Rectal smooth muscle tissue (tissue), 1 donor: Measurements from ENCODE around the gene PPCDC.

Source experiments
- H3K27ac ChIP-seq: one replicate; pipeline ENCODE4 v1.7.0; 2013; ENCODE audit warnings: low read depth, low read length, inconsistent platforms
- H3K27me3 ChIP-seq: one replicate; pipeline ENCODE4 v1.7.0; 2013; ENCODE audit warnings: low read length; ENCODE audit not compliant: control insufficient read depth, insufficient read depth
- H3K36me3 ChIP-seq: one replicate; pipeline ENCODE4 v1.7.0; 2013; ENCODE audit warnings: low read length; ENCODE audit not compliant: control insufficient read depth, insufficient read depth
- H3K4me1 ChIP-seq: one replicate; pipeline ENCODE4 v1.7.0; 2013; ENCODE audit warnings: low read length; ENCODE audit not compliant: control insufficient read depth, insufficient read depth
- H3K4me3 ChIP-seq: one replicate; pipeline ENCODE4 v1.7.0; 2013; ENCODE audit warnings: low read length
- H3K9ac ChIP-seq: one replicate; pipeline ENCODE4 v1.7.0; 2013; ENCODE audit warnings: low read length

PPCDC gene

DNA sequence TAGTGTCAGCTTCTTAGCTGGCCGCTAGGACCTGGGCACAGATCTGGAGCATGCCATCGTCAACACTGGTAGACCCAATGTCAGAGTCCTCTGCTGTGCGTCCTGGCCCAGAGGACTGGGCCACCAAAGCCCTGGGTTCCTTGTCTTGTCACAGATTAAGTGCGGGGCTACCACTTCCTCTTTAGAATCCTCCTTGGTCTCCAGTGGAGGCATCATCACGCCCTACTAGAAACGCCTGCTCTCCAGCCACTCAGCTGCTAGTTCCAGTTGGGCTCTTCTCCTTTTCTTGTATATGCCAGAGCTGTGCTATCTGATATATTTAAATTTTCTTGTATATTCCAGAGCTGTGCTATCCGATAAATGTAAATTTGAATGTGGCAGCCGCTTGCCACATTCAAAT lies 11.2 kb downstream of the PPCDC start:
- H3K27me3 ChIP-seq = no peaks in the 10 kb centered on the region
- H3K36me3 ChIP-seq = no peaks in the 10 kb centered on the region
- no peak overlapping the region for H3K9ac ChIP-seq
- peaks cover 2% of the 10 kb centered on the region for H3K4me1 ChIP-seq
- H3K27ac ChIP-seq = no peak overlapping the region
- H3K4me3 ChIP-seq = no peak overlapping the region

DNA sequence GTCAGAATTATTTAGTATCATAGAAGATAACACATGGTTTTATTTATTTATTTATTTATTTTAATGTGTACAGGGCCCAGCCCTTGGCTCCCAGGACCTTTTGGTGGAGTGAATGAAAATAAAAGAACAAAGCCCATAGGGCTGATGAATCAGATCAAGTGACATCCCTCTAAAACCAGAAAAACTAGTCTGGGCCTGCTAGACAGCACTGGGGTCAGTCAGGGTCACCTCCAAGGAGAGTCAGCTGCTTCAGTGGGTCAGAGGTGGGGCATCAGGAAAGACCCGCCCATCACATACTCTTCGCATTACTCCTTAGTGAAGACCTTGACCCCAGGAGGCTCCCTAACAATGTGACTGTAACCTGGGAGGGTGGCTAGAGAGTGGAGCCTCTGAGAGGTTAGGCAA lies 12.8 kb downstream of the PPCDC start:
- Histone ChIP-seq H3K4me3 (no peak overlapping the region), H3K27ac (no peak overlapping the region), H3K27me3 (no peaks in the 10 kb centered on the region)

DNA sequence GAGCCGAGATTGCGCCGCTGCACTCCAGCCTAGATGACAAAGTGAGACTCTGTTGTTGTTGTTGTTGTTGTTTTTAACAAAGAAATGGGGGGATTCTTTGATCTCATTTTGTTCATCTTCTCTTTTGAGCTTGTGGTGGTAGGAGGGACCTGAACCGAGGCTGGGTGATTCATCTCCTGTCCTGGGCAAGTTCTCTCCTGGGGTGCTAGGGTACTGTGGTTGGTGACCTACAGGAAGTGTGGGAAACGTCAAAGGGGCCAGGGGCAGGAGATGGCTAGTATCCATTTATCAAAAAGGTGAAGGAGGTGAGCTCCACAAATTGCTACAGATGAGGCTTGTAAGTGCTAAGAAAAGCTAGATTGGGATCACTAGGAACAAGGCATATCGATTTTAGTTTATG lies 14.3 kb downstream of the PPCDC start:
- H3K4me1 ChIP-seq = no peaks in the 10 kb centered on the region
- no peaks in the 10 kb centered on the region for H3K27me3 ChIP-seq
- H3K4me3 ChIP-seq = no peak overlapping the region
- H3K9ac ChIP-seq = no peak overlapping the region
- no peaks in the 10 kb centered on the region for H3K36me3 ChIP-seq
- no peak overlapping the region for H3K27ac ChIP-seq

More for the DNA sequence above, 12.8 kb downstream of the PPCDC start:
- Histone ChIP-seq H3K9ac (no peak overlapping the region), H3K4me1 (no peaks in the 10 kb centered on the region), H3K36me3 (no peaks in the 10 kb centered on the region)

DNA sequence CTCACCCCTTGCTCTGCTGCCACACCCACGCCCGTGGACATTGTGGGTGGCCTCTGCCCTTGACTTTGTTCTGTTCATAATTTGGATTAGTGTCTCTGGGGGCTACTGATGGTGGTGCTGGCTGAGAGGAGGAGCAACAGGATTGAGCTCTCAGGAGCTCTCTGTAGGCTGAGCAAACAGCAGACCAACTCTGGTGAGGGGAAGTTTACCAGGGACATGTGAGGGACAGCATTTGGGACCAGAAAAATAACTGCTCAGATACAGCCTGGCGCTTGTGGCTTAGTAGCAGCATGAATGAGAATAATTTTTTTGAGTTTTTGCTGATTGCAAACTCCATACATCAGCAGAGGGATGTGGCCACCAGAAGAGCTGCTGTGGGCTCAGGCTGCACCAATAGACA lies 14.8 kb downstream of the PPCDC start:
- Histone ChIP-seq H3K27me3 (no peaks in the 10 kb centered on the region), H3K27ac (no peak overlapping the region), H3K36me3 (no peaks in the 10 kb centered on the region), H3K9ac (no peak overlapping the region), H3K4me3 (no peak overlapping the region), H3K4me1 (peaks cover 4% of the 10 kb centered on the region)

DNA sequence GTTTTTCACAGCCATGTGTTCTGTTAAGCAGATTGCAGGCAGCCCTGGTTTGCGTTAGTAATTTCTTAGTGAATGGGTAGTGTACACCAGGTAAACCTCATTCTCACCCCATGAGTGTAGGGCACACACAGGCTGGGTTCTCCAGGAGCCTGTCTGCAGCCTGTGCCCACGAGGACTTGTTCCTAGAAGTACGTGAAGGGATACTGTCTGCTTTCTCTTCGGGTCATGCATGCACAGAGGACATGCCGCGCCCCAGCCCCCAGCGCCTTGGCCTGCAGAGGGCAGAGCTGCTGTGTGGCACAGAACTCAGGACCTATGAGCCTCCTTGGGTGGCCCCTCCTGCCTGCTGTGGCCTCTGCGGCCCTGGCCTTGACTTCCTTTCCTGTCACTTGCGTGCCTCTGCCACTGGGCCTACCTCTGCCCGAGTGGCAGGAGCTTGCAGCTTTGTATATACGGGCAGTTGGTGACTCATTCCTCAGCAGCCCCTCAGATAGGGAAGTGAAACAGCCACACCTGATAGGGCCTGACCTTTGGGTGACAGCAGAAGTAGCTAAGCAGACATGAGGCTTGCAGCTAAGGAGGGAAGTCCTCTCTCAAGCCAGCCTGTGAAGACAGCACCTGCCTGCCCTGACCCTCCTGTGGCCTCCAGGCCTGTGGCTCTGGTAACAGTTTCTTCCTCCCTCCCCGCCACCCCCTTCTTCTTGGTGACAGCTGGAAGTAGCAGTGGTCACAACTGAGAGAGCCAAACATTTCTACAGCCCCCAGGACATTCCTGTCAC lies 19.5 kb downstream of the PPCDC start:
- no peak overlapping the region for H3K4me3 ChIP-seq
- H3K27me3 ChIP-seq = no peaks in the 10 kb centered on the region
- peak overlapping the region; percentile 6 for H3K27ac ChIP-seq
- no peaks in the 10 kb centered on the region for H3K36me3 ChIP-seq
- peaks cover 20% of the 10 kb centered on the region for H3K4me1 ChIP-seq
- no peak overlapping the region for H3K9ac ChIP-seq

DNA sequence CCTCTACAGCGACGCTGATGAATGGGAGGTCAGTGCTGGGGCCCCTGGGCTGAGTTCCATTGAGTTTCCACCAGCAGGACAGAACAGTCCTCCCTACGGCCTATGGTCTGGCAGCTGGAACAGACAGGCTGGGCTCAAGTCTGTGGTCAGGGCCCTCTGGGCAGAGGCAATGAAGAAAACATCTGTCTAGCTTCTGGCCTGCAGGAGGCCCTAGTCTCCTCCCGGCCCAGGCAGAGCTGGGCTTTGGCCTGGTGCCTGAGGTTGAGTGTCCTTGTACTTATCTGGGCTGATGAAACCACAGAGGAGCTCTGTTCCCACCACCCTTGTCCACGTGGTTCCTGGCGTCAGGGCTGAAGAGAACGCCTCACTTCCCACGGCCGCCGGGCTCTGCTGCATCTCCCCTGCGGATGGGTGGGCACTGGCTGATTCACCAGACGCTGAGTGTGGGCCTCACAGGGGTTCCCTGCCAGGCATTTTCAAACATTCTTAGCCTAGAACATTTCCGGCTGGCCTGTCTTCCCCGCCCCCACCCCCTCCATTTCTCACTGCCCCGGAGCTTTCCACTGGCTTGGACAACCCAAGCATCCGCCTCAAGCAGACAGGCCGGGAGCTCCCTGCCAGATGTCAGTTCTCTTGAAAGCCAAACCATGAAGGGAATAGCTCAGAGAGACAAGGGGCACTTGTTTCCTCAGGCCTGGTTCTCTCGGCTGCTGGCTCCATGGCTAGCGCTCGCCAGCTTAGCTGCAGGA lies 20.3 kb downstream of the PPCDC start:
- no peaks in the 10 kb centered on the region for H3K36me3 ChIP-seq
- peak overlapping the region; percentile 5 for H3K4me3 ChIP-seq
- no peaks in the 10 kb centered on the region for H3K27me3 ChIP-seq
- no peak overlapping the region for H3K9ac ChIP-seq
- H3K4me1 ChIP-seq = peaks cover 23% of the 10 kb centered on the region
- H3K27ac ChIP-seq = peak overlapping the region; percentile 19

DNA sequence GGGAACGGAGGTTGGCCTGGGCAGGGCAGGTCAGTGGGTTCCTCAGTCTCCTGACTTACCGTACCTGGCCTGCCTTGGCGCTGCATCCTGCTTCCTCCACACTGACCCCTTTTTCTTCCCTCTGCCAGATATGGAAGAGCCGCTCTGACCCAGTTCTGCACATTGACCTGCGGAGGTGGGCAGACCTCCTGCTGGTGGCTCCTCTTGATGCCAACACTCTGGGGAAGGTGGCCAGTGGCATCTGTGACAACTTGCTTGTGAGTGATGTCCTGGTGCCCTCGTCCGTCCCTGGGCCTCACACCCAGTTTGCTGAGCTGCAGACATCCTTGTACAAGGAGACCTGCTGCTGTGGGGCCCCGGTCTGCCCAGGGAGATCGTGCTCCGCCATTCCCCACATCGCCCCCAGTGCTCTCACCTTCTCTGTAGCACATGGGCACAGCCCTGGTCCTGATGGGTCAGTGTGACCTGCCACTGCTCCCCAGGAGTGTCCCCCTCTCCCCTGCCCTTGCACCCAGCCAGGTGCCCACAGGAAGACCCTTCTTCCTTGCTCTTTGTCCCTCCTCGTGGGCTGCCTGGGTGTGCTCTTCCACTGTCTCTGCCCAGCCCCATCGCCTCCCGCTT lies 21.0 kb downstream of the PPCDC start:
- H3K9ac ChIP-seq = no peak overlapping the region
- H3K27me3 ChIP-seq = no peaks in the 10 kb centered on the region
- H3K4me1 ChIP-seq = peaks cover 27% of the 10 kb centered on the region
- peak overlapping the region; percentile 5 for H3K4me3 ChIP-seq
- no peaks in the 10 kb centered on the region for H3K36me3 ChIP-seq
- peak overlapping the region; percentile 19 for H3K27ac ChIP-seq

DNA sequence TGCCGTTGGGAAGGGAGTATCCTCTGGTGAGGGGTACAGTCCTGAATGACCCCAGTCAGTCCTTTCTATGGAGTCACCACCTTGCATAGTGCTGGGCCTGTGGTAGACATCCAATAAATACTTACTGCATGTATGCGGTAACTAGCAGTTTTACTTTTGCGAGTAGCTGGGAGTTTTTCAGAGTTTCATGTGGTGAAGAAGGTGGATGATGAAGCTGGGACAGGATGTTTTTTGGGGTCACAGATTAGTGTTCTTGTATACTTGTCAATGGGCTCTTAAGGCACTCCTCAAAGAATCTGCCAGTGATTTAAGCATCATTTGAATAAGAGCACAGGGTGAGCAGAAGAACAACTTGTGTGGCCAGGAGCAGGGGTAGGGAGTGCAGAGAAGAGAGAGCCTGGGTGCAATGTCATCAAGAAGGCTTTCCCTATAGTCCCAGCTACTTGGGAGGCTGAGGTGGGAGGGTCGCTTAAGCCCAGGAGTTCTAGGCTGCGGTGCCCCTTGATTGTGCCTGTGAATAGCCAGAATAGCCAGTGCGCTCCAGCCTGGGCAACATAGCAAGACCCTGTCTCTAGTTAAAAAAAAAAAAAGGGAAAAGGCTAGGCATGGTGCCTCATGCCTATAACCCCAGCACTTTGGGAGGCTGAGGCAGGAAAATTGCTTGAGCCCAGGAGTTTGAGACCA lies 22.1 kb downstream of the PPCDC start:
- H3K4me1 ChIP-seq = peaks cover 29% of the 10 kb centered on the region
- H3K9ac ChIP-seq = no peak overlapping the region
- no peak overlapping the region for H3K27ac ChIP-seq

DNA sequence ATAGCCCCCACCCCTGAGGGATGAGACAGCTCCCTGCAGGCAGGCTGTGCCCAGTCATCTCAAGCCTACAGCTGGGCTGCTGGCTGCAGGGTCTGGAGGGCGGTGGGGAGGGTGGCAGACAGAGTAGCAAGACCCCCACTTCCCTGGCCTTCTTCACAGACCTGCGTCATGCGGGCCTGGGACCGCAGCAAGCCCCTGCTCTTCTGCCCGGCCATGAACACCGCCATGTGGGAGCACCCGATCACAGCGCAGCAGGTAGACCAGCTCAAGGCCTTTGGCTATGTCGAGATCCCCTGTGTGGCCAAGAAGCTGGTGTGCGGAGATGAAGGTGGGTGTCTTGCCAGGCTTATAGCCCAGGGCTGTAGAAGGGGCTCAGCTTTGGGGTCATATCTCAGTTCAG lies 25.0 kb downstream of the PPCDC start:
- Histone ChIP-seq H3K4me1 (peaks cover 24% of the 10 kb centered on the region), H3K36me3 (no peaks in the 10 kb centered on the region), H3K4me3 (no peak overlapping the region), H3K27me3 (no peaks in the 10 kb centered on the region), H3K9ac (no peak overlapping the region), H3K27ac (no peak overlapping the region)

More for the DNA sequence above, 22.1 kb downstream of the PPCDC start:
- Histone ChIP-seq H3K4me3 (no peak overlapping the region), H3K36me3 (no peaks in the 10 kb centered on the region), H3K27me3 (no peaks in the 10 kb centered on the region)

DNA sequence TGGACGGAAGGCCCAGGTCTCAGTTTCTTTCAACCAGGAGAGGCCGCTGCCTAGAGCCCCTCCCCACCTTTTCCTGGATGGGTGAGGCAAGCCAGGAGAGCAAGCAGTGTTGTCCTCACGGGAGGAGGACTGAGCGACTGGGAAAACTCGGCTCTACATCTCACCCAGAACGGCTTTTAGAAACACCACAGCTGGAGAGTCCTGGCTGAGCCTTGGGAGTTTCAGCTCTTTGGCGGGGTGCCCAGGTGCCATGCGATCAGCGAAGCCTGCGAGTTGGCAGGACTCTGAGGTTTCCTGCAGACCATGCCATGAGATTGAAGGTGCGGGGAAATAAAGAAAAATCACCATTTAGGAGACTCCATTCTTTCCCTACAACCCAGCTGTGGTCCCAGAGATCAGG lies 26.0 kb downstream of the PPCDC start:
- no peaks in the 10 kb centered on the region for H3K27me3 ChIP-seq
- H3K36me3 ChIP-seq = no peaks in the 10 kb centered on the region
- H3K9ac ChIP-seq = no peak overlapping the region
- peak overlapping the region; percentile 28 for H3K27ac ChIP-seq
- no peak overlapping the region for H3K4me3 ChIP-seq
- H3K4me1 ChIP-seq = peaks cover 20% of the 10 kb centered on the region

DNA sequence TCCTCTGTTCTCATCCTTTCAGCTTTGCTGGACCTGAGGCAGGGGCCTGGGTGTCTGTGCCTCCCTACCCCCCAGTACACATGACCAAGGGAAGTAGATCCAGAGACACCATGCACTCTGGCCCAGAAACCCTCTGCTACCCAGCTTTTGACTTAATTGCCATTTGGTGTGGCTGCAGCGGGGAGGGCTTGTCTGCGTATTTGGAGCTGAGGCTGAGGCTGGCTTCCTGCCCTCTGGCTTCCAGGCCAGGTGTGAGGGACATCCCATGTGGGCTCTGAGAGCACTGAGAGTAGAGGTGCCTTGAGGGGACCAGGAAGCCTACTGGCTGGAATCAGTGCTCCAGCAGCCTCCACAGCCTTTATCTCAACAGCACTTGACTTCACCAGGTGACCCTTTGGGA lies 26.9 kb downstream of the PPCDC start:
- no peak overlapping the region for H3K4me3 ChIP-seq
- H3K9ac ChIP-seq = no peak overlapping the region
- no peaks in the 10 kb centered on the region for H3K36me3 ChIP-seq
- H3K27ac ChIP-seq = no peak overlapping the region
- H3K4me1 ChIP-seq = peaks cover 16% of the 10 kb centered on the region
- H3K27me3 ChIP-seq = no peaks in the 10 kb centered on the region

DNA sequence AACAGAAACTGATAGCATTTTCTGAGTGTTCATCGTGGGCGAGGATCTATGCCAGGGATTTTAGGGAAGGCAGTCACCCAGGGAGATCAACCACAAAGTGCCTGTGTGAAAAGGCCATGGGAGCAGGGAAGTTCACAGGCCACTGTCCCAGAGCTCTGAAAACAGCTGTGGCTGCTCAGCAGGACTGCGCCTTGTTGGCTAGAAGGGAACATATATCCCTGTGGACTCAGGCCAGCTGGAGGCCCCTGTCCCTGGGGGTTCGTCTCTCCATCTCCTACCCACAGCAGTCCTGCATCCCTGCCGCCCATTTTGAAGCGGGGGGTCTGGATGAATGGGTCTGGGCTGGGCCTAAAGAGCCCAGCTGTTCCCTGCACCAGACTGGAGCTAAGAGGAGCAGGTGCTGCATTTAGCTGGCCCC lies 27.8 kb downstream of the PPCDC start:
- H3K9ac ChIP-seq = no peak overlapping the region
- no peaks in the 10 kb centered on the region for H3K36me3 ChIP-seq
- H3K27me3 ChIP-seq = no peaks in the 10 kb centered on the region
- no peak overlapping the region for H3K27ac ChIP-seq
- no peak overlapping the region for H3K4me3 ChIP-seq
- peaks cover 16% of the 10 kb centered on the region for H3K4me1 ChIP-seq
